ENCODE measurements around the gene NRROS. TPM values are rescaled to one million over a fixed set of nuclear protein-coding genes. Genes with fewer than 3 reads are reported as not detected.

The NRROS gene
- total and polyA plus RNA-seq, 2 of the 13 experiments (the other 11 are each of a cell fraction or from before 2014, with no cell fraction given), result not detected

GRCh38 chr3:196666001-196666867 is 26.7 kb downstream of the NRROS start (continued):
- TF ChIP-seq, protein P1, sequence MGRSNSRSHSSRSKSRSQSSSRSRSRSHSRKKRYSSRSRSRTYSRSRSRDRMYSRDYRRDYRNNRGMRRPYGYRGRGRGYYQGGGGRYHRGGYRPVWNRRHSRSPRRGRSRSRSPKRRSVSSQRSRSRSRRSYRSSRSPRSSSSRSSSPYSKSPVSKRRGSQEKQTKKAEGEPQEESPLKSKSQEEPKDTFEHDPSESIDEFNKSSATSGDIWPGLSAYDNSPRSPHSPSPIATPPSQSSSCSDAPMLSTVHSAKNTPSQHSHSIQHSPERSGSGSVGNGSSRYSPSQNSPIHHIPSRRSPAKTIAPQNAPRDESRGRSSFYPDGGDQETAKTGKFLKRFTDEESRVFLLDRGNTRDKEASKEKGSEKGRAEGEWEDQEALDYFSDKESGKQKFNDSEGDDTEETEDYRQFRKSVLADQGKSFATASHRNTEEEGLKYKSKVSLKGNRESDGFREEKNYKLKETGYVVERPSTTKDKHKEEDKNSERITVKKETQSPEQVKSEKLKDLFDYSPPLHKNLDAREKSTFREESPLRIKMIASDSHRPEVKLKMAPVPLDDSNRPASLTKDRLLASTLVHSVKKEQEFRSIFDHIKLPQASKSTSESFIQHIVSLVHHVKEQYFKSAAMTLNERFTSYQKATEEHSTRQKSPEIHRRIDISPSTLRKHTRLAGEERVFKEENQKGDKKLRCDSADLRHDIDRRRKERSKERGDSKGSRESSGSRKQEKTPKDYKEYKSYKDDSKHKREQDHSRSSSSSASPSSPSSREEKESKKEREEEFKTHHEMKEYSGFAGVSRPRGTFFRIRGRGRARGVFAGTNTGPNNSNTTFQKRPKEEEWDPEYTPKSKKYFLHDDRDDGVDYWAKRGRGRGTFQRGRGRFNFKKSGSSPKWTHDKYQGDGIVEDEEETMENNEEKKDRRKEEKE (IDR thresholded peaks at IDR 0.05), result no peak
- 0 out of 2 replicates have a peak, but pooled peaks have one; percentile 54 for TF ChIP-seq ZNF547 (CRISPR knock-in tag; IDR thresholded peaks at IDR 0.05)
- TF ChIP-seq RNF2 (conservative IDR thresholded peaks at IDR 0.05; ENCODE audit: low read depth), result no peak
- no peak for TF ChIP-seq NR2F1 (CRISPR knock-in tag; IDR thresholded peaks at IDR 0.05)
- no peak for TF ChIP-seq NCOA5 (CRISPR knock-in tag; IDR thresholded peaks at IDR 0.05)
- TF ChIP-seq SAP130 (CRISPR knock-in tag; IDR thresholded peaks at IDR 0.05; ENCODE audit: low read depth), result peak; percentile 58
- no peak for TF ChIP-seq ZNF3 (CRISPR knock-in tag; IDR thresholded peaks at IDR 0.05)
- TF ChIP-seq ZMAT3 (CRISPR knock-in tag; conservative IDR thresholded peaks at IDR 0.05), result no peak
- TF ChIP-seq, protein P2, sequence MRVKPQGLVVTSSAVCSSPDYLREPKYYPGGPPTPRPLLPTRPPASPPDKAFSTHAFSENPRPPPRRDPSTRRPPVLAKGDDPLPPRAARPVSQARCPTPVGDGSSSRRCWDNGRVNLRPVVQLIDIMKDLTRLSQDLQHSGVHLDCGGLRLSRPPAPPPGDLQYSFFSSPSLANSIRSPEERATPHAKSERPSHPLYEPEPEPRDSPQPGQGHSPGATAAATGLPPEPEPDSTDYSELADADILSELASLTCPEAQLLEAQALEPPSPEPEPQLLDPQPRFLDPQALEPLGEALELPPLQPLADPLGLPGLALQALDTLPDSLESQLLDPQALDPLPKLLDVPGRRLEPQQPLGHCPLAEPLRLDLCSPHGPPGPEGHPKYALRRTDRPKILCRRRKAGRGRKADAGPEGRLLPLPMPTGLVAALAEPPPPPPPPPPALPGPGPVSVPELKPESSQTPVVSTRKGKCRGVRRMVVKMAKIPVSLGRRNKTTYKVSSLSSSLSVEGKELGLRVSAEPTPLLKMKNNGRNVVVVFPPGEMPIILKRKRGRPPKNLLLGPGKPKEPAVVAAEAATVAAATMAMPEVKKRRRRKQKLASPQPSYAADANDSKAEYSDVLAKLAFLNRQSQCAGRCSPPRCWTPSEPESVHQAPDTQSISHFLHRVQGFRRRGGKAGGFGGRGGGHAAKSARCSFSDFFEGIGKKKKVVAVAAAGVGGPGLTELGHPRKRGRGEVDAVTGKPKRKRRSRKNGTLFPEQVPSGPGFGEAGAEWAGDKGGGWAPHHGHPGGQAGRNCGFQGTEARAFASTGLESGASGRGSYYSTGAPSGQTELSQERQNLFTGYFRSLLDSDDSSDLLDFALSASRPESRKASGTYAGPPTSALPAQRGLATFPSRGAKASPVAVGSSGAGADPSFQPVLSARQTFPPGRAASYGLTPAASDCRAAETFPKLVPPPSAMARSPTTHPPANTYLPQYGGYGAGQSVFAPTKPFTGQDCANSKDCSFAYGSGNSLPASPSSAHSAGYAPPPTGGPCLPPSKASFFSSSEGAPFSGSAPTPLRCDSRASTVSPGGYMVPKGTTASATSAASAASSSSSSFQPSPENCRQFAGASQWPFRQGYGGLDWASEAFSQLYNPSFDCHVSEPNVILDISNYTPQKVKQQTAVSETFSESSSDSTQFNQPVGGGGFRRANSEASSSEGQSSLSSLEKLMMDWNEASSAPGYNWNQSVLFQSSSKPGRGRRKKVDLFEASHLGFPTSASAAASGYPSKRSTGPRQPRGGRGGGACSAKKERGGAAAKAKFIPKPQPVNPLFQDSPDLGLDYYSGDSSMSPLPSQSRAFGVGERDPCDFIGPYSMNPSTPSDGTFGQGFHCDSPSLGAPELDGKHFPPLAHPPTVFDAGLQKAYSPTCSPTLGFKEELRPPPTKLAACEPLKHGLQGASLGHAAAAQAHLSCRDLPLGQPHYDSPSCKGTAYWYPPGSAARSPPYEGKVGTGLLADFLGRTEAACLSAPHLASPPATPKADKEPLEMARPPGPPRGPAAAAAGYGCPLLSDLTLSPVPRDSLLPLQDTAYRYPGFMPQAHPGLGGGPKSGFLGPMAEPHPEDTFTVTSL (CRISPR knock-in tag; IDR thresholded peaks at IDR 0.05; ENCODE audit: borderline replicate concordance), result no peak
- no peak for TF ChIP-seq ZBTB3 (CRISPR knock-in tag; IDR thresholded peaks at IDR 0.05; ENCODE audit: borderline replicate concordance, low read depth)
- no peak for TF ChIP-seq ZNF576 (CRISPR knock-in tag; IDR thresholded peaks at IDR 0.05)
- no peak for TF ChIP-seq ETV6 (CRISPR knock-in tag; conservative IDR thresholded peaks at IDR 0.05)
- TF ChIP-seq PTBP1 (IDR thresholded peaks at IDR 0.05; ENCODE audit: low read depth, low read length, poor library complexity, severe bottlenecking), result no peak
- TF ChIP-seq, protein P3, sequence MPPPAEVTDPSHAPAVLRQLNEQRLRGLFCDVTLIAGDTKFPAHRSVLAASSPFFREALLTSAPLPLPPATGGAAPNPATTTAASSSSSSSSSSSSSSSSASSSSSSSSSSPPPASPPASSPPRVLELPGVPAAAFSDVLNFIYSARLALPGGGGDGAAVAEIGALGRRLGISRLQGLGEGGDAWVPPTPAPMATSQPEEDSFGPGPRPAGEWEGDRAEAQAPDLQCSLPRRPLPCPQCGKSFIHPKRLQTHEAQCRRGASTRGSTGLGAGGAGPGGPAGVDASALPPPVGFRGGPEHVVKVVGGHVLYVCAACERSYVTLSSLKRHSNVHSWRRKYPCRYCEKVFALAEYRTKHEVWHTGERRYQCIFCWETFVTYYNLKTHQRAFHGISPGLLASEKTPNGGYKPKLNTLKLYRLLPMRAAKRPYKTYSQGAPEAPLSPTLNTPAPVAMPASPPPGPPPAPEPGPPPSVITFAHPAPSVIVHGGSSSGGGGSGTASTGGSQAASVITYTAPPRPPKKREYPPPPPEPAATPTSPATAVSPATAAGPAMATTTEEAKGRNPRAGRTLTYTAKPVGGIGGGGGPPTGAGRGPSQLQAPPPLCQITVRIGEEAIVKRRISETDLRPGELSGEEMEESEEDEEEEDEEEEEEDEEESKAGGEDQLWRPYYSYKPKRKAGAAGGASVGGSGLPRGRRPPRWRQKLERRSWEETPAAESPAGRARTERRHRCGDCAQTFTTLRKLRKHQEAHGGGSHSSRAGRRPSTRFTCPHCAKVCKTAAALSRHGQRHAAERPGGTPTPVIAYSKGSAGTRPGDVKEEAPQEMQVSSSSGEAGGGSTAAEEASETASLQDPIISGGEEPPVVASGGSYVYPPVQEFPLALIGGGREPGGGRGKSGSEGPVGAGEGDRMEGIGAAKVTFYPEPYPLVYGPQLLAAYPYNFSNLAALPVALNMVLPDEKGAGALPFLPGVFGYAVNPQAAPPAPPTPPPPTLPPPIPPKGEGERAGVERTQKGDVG (CRISPR knock-in tag; IDR thresholded peaks at IDR 0.05; ENCODE audit: borderline replicate concordance), result no peak
- no peak for TF ChIP-seq ASH2L (IDR thresholded peaks at IDR 0.05; ENCODE audit: insufficient read length, low read depth, low read length)
- no peak for TF ChIP-seq ZNF234 (CRISPR knock-in tag; conservative IDR thresholded peaks at IDR 0.05)

Data from HepG2 (cell line).